NOMO-1 treated with dmso at 0.1 percent for 144 hours (cell line): ENCODE results near the gene FBXO48.
"Not testable (repeated sequence)": the region's sequence is repeated elsewhere in the genome, so short reads cannot be mapped to it uniquely, and the experiment has no call there.

Experiments used
- DNase-seq: peaks from one replicate; lab custom pipeline; 2025; ENCODE audit not compliant: unreplicated experiment; lab: John Stamatoyannopoulos, UW

FBXO48 gene

DNA sequence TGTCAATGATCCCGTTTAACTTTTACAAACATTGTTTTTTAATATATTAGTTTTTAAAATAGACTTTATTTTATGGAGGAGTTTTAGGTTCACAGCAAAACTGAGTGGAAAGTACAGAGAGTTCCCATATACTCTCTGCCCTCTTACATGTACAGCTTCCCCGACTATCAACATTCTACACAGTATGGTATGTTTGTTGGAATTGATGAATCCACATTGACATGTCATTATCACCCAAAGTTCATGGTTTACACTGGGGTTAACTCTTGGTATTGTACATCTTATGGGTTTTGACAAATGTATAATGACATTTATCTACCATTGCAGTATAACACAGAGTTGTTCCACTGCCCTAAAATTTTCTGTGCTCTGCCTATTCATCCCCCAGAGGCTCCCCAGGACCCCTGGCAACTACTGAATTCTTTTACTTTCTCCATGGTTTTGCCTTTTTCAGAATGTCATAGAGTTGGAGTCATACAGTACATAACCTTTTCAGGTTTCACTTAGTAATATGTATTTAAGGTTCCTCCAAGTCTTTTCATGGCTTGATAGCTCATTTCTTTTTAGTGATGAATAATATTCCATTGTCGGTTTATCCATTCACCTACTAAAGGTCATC, 5.8 kb upstream of the FBXO48 start:
- no peak for DNase-seq

DNA sequence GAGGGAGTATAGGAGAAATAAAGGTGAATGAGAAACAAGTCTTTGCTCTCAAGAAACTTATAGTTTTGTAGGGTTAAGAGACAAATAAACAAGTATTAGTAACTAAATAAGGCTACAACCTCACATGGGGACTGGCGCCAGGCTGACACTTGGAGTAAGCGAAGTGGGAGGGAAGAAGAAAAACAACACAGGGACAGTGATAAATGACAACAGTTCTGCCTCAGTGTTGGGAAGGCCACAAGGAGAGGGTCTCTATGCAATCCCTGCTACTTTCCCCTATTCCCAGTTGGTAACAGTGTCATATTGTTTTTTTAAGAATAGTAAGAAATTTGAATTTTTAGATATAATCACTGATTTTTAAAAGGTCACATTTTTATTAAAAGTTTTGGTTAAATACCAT, 4.3 kb upstream of the FBXO48 start:
- no peak for DNase-seq

DNA sequence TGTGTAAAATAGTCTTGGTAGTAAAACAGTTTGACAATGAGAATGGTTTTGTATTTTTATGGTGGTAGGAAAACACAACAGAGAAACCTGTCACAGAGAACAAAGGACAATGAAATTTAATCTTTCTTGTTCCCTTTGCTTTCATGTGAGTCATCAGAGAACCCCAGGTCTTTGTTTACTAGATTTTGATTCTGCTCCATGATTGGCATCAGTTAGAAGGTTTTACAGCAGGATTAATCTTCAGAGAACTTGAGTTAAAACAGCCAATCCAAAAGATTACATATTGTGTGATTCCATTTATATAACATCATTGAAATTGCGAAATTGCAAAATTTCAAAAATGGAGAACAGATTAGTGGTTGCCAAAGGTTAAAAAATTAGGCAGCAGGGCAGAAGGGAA, 2.8 kb upstream of the FBXO48 start:
- DNase-seq = no peak

- DNase-seq = no peak
Measured at GRCh38 chr2:68468801-68469200, 1.7 kb upstream of the FBXO48 start.

GRCh38 chr2:68466778-68467076, 367 bp downstream of the FBXO48 start:
- DNase-seq = no peak

DNA sequence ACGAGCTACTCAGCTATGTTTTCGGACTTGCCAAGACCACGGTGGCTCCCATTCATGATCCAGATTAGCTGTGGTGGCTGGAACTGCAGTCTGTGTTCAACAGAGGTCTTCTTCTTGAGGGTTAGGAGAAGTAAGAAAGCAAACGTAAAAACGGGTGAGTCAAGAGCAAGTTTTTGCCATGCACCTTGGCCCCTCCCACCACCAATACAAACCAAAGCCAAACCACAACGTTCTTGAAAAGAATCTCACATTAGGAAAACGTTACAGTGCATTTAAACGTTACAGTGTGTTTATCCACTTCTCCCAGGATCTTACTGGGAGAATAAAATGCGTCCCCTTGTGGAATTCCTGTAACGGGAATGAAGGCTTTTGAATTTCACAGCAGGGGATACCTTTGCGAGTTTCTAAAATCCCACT, 725 bp downstream of the FBXO48 start:
- DNase-seq = peak; percentile 35

DNA sequence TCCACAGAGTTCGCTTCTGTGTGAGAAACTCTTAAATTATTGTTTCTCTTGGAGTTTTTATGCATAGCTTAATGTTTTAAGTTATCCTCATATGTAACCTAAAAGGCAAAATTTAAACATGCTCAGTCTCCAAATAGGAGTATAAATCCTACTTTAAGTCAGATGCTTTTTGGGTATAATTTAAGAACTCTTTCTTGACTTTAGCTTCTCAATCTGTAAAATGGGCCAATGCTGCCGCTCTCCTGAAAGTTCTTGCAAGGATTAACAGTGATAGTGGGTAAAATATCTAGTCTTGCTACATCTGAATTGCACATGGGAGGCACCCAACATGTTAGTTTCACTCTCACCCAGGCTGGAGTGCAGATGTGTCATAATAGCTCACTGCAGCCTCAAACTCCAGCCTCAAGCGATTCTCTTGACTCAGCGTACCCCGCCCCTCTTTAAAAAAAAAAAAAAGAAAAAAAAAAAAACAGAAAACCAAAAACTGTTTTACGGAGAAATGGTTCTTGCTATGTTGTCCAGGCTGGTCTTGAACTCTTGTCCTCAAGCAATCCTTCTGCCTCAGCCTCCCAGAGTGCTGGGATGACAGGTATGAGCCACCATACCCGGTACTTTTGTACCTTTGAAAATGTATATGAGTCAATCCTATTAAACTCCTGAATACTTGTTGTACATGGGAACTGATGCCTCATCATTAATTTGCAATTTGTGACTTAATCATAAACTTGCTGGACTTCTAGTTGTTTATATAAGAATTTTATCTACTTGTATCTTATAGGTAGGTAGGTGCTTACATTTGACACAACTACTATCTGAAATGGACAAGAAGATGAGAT, 1.8 kb downstream of the FBXO48 start:
- no peak for DNase-seq

- DNase-seq = no peak
Measured at GRCh38 chr2:68464651-68465050, 2.4 kb downstream of the FBXO48 start.

- peak; percentile 13 for DNase-seq
Measured at GRCh38 chr2:68463287-68463877, 3.7 kb downstream of the FBXO48 start.

DNA sequence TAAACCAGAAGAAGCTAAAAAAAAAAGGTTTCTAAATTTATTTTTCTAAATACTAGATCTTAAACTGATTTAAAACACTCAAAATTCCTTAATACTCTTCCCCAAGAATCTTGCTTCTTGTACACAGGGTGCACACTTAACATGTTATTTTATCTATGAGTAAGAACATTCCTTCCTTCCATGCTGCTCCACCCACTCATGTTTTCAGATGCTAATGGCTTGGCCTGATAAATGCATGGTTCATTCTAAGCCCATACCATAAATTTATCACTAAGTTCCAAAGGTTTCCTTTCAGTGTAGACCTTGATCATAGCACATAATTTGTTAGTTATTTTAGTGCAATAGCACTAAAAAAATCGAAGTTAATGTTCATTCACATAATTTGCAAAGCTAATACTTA, 8.1 kb downstream of the FBXO48 start:
- DNase-seq = no peak

DNA sequence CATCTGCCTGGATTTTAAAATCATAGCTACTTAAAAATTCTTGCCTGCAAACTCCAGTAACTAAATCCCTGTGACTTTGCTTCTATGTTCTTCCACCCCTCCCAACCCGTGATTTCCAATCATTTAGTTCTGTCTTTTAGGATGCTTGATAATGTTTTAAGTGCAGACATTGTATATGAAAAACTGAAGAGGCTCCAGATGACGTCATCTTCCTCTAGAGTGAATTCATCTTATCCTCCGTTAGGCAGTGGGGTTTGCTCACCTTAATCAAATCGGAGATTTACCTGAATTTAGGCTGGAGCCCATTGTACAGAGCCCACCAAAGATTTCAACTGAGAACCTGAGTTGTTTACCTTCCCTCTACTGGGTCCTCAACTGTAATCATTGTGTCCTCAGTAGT, 10.9 kb downstream of the FBXO48 start:
- DNase-seq = no peak

DNA sequence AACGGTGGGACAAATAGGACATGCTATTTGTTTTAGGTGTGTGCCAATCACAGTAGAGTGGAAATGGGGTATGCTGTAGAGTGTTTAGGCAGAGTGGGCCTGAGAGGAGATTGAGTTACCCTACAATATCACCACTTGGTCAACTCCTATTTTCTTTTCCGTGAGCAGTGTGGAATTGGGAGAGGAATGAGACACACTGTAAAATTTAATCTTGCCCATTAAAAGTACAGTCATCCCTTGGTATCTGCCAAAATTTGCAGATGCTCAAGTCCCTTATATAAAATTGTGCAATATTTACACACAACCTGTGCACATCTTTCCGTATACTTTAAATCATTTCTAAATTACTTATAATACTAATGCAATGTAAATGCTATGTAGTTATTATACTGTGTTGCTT, 12.4 kb downstream of the FBXO48 start:
- DNase-seq = no peak

DNA sequence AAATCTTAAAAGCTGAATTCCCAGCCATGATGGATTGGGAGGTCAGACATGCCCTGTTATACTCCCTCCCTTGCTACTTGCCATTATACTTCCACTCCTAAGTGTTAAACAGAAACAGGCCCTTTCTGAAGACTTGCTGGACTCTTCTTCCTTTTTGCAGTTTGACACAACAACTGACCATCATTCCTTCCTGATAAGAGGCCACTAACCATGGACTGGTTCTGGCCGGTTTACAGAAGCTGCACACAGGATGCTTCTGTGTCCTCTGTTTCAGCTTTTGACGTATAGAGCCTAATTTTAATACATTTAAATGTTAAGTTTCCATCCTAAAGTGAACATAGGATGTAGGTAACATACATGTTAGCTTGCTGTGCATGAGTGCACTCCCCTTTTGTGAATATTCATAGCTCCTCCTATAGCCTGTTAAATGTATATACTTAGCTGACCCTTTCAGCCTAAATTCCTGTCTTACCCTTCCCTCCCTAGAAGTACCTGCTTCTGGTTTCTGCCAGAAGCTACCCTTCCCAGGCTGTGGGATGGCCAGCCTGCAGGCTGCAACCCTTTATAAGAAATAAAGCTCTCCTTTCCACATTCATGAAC, 13.2 kb downstream of the FBXO48 start:
- DNase-seq = no peak

GRCh38 chr2:68452158-68452900, 14.8 kb downstream of the FBXO48 start:
- DNase-seq = no peak

DNA sequence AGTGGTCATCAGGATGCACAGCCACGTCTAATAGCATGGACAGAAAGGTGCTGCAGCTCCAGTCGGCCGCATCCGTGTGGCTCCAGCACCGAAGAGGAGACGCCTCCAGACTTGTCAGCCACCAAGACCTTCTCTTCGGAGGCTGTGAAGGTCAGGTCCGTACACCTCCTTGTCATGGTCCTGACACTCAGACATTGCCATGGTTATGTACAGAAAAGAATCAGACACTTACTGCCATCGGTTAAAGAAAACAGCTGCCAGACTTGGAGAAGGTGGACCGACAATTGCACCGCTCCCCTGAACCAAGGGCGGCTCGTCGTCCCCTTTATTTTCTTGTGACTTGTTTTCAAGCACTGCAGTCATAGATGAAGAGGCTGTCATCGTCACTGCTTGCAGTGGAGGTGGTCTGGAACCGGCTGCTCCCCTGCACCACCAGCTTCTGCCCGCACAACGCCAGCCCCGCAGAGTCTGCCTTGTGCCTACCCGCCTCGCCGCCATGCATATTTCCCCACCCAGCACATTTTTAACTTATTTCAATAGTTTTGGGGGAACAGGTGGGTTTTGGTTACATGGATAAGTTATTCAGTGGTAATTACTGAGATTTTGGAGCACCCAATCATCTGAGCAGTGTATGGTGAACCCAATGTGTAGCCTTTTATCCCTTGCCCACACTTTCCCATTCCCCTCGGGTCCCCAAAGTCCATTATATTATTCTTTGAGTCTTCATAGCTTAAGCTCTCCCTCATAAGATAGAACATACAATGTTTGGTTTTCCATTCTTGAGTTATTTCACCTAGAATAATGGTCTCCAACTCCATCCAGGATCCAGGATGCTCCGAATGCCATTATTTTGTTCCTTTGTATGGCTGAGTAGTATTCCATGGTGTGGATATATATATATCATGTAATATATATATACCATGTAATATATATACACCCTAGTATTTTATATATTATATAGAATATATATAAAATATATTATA, 18.1 kb downstream of the FBXO48 start:
- DNase-seq = no peak

- DNase-seq = no peak
Measured at GRCh38 chr2:68447118-68447517, 20.0 kb downstream of the FBXO48 start.

DNA sequence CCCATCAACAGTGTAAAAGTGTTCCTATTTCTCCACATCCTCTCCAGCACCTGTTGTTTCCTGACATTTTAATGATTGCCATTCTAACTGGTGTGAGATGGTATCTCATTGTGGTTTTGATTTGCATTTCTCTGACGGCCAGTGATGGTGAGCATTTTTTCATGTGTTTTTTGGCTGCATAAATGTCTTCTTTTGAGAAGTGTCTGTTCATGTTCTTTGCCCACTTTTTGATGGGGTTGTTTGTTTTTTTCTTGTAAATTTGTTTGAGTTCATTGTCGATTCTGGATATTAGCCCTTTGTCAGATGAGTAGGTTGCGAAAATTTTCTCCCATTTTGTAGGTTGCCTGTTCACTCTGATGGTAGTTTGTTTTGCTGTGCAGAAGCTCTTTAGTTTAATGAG, 20.7 kb downstream of the FBXO48 start:
- not testable (repeated sequence) for DNase-seq

DNA sequence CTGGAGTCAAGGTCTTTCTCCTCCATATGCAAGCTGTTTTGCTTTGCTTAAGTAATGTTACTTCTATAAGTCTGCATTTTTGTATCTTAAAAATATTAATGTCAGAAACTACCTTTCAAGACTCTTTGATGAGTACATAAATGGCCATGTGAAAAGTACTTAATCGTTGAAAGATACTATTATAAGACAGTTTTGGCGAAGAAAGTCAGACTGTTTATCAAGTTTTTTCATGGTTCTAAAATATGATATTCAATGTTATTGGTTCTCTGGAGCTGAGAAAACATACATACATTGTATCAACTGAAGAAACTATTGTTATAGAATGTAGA, 25.1 kb downstream of the FBXO48 start:
- no peak for DNase-seq

- peak; percentile 93 for DNase-seq
Measured at GRCh38 chr2:68441179-68441993, 25.7 kb downstream of the FBXO48 start.
